NCI-H2081 treated with DMSO at 0.1 percent for 48 hours (cell line): ENCODE measurements around the gene NOP16.
"Not testable (repeated sequence)": the region's sequence is repeated elsewhere in the genome, so short reads cannot be mapped to it uniquely, and the experiment has no call there.

Experiments
- DNase-seq: peaks from one replicate; lab custom pipeline; 2025; lab: John Stamatoyannopoulos, UW

NOP16 gene

DNA sequence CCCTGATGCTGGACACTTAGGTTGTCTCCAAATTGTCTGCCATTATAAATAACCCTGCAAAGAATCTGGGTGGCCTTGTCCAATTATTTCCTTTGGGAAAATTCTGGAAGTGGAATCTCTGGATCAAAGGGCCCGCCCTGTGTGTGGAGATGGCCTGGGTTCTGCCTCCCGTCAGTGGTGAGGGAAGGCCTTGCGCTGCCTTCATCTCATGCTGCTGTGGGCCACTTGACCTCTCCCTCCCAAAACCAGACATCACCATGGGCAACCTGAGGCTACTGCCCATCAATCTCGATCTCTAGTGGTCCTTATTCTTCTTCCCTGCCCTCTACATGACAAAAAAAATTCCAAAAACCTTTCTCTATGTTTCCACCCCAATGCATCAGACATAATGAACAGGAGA lies 21.4 kb upstream of the NOP16 start:
- no peak for DNase-seq

DNA sequence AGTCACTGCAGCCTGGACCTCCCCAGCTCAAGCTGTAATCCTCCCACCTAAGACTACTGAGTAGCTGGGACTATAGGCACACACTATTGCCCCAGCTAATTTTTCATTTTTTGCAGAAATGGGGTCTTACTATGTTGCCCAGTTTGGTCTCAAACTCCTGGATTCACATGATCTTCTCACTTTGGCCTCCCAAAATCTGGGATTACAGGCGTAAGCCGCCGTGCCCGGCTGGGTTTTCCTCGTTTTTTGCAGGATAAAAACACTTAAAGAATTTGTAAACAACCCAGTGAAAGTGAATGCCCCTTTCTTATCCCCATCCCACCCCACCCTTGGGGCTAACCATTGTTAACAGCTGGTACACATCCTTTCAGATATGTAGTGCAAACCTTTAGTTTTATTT lies 20.2 kb upstream of the NOP16 start:
- DNase-seq: no peak

DNA sequence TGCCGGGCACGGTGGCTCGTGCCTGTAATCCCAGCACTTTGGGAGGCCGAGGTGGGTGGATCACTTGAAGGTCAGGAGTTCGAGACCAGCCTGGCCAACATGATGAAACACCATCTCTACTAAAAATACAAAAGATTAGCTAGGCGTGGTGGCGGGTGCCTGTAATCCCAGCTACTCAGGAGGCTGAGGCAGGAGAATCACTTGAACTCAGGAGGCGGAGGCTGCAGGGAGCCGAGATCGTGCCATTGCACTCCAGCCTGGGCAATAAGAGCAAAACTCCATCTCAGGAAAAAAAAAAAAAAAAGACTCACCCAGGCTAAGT lies 19.8 kb upstream of the NOP16 start:
- DNase-seq: not testable (repeated sequence)

DNA sequence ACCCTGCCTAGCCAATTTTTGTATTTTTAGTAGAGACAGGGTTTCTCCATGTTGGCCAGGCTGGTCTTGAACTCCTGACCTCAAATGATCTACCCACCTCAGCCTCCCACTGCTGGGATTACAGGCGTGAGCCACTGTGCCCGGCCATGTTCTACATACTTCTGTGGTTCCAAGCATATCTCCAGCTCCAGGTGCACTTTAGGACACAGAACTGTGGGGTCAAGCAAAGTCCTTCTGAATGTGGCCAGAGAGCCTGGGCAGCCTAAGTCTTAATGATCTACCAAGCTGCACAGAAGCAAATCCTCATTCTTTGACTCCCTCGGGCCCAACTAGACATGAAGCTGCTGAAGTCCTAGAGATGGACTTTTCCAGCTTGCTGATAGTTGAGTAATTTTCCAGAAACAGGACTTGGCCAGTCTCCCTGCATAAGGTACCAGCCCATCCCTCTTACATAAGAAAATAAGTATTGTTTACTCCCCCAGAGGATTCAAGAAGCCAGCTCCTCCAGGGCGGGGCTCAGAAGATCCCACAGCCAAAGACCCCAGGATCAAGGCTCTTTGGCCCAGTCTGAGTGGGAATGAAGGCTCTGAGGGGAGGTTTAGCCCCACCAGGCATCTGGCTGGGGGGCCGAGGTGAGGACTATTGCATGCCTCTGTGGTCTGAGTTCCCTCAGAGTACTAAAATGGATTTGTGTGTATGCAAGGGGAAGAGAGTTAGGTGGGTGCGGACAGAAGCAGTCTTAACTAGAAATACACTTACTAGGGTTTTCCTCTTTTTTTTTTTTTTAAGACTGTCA lies 19.3 kb upstream of the NOP16 start:
- DNase-seq: no peak

DNA sequence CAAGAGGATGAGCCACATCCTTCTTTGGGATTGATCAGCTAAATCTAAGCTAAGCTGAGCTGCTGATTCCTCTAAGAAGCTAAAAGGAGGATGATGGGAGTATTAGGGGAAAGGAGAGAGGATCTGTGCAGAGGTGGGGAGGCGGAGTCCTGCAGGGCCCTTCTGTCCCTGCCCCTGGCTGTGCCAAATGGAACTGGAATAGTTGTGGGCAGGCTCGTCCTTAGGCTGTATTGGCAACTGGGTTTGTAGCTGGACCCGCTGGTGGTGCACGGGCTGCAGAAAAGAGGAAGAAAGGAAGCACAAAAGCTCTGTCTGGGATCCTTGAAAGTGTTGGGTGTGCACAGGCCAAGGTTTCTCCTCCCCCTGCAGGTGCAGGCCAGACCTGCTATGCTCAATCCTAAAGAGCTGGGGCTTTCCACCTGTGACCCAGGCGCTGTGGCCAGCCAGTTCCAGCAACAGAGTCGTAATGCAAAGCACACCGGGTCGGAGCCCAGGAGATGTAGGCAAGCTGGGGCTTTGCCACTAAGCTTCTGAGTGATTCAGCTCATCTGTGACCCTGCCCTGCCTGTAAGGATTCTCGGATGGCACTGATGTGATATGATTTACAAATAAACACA lies 18.1 kb upstream of the NOP16 start:
- no peak for DNase-seq

DNA sequence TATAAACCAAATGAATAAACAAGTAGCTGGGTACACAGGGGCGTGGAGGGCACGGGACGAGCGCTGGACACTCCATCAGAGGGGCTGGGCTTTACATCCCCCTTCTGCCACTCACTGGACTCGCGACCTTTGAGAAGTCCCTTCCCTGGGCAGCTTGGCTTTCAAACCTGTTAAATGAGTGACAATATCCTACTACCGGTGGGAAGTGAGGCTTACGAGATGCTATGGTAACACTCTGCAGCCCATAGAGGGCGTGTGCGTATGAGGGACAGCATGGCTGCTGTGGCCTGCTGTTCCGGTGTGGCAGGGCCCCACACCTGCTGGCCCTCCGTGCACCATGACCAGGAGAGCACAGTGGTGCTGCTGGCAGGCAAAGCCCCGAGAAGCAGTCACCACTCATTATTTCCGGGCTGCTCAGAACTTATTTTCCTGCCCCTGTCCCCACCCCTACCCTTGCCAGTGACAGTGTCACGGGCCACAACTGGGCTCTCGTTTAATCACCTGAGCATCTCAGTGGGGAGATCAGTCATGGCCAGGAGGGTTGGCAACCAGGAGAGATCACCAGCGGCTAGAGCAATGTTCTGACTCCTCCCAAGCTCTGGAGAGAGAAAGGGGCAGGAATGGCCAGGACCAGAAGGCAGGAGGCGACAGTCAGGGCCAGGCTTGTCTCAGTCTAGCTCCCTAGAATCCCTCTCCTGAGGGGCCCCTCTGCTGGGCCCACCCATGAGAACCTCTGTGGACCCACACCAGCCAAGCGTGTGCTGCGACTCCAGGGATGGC lies 17.4 kb upstream of the NOP16 start:
- DNase-seq: no peak

DNA sequence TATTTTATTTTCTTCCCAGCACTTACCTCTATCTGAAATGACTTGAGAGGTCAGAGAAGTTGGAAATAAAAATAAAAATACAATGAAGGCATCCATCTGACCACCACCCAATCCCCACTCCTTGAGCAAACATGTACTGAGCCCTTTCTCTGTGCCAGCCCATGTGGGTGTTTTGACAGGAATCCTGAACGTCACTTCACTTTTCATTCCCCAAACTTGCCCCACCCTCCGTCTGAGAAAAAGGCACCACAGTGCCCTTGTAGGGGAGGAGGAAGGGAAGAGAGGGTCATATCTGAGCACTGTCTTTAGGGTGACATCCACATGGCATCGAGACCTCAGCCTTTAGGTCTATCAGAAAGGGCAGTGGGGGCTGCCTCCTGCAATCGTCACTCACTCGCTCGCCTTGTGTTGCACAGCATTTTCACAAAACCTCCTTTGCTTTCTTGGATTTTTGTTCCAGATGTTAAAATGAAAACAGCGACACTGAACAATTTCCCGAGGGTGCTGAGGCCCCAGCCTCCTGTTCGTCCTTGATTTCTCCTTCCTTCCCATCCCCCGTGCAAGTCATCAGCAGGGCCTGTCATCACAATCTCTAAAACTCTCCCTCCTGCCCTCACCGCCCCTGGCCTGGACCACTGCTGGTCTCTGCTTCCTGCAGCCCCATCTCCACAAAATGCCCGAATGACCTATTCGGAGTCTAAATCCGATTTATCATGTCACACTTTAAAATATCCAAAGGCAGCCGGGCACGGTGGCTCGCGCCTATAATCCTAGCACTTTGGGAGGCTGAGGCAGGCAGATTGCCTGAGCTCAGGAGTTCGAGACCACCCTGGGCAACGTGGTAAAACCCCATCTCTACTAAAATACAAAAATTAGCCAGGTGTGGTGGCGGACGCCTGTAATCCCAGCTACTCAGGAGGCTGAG lies 13.1 kb upstream of the NOP16 start:
- no peak for DNase-seq

DNA sequence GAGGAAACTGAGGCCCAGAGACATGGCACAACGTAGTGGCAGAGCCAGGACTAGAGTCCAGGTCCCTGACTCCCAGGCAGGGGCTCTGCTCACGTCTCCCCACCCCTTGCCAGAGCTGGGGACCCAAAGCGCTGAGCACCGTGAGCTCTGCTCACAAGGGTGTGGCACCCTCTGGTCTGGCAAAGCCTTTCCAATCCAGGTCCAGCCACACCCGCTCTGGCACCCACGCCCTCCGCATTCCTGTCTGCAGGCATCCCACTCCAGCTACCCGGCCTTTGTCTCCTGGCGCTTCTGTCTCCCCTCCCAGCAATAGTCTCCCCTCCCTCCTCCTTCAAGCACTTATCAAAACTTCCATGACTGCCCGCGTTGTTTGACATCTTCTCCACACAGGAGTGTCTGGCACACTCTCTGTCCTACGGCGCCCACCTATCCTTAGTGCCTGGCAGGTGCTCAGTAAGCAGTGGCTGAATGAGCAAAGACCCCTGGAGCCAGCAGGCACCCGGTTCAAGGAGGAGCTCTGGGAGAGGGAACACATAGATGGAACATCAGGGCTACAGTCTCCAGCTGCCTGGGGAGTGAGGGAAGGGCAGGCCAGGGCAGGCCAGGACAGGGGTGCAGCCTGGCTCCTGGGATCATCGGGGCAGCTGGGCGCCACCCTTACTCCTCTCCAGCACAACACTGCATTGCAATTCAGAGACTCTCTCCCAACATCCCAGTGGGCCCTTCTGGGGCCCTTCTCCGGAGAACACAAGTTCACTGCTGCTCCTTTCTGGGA lies 12.2 kb upstream of the NOP16 start:
- no peak for DNase-seq

DNA sequence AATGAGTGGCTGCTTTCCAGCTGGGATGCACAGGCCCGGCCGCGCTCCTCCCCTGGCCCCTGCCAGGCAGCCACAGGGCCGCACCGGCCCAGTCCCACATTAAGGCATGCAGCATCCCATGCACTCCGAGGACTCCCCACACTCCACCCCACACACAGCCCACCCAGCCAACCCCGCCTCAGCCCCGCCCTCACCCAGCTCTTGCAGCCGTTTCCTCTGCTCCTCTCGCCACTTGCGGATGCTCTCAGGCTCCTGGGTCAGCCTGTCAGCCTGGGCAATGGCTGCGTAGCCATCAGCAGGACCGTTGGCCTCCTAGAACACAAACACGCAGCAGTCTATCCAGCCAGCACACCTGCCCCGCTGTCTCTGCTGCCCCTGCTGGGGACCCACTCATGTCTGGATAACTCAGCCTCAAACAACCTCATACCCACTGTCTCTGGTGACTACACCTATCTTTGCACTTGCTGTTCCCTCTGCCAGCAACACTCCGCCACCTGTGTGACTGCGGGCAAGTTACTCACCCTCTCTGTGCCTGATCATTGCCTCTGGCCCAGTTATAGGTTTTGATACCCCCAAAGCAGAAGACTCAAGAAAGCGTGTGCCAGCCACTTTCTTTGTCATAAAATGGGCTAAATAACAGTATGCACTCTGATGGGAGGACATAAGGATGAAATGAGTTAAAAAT lies 9.5 kb upstream of the NOP16 start:
- no peak for DNase-seq

DNA sequence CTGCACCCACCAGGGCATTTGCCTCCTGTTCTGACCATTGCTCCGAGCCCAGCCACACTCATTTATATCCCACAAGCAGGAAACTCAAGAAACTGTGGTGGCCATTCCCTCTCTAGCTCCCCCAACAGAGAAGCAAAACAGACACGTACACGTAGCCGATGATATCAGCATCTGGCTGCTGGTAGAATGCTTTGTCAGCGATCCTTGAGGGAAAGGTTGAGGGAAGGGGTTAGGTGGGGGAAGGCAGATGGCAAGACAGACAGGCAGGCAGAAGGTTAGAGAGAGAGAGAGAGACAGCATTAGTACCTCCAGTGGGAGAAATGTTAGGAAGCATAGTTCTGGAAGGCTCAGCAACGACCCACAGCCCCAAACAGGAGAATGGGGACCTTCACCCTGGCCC lies 7.9 kb upstream of the NOP16 start:
- no peak for DNase-seq

DNA sequence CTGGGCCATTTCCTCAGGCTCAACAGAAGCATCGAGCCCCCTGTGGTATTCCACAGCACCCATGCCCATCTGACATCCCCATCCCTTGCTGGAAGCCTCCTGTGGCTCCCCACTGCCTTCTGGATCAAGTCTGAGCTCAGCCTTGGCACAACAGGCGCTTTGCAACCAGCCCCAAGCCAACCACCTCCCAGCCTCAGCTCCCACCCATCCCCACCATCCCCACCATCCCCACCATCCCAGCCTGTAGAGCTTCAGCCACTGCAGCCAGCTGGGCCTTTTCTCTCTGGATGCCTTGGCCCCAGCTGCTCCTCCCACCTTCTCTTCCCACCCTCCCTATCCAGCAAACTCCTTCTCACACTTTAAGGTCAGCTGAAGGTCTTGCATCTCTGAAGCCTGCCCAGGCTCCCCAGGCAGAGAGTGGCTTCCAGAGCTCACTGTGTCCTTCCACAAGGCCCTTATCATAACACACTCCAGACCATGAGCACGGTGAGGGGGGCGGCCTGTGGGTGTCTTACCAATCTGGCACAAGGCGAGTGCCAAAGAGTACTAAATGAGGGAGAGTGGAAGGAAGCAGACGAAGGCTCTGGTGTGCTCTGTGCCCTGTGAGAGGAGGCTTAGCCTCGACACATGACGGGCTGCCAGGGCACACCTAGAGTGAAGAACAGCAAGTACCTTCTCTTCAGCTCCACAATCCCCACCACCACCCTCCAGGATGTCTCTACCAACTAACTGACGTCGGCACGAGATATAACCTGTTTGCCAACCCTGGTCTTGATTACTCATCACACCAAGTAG lies 6.7 kb upstream of the NOP16 start:
- no peak for DNase-seq

DNA sequence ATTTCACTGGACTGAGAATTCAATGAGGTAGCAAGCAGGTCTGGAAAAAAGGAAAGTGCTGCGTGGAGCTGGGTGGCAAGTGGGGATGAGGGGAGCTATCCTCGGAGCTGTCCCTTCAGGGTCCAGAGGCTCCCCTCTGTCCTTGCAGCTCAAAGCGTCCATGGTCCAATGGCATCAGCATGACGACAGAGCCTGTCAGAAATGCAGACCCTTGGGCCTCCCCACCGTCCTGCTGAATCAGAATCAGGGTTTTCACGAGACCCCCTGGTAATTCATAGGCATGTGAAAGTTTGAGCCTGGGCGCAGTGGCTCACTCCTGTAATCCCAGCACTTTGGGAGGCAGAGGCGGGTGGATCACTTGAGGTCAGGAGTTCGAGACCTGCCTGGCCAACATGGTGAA lies 5.7 kb upstream of the NOP16 start:
- no peak for DNase-seq

DNA sequence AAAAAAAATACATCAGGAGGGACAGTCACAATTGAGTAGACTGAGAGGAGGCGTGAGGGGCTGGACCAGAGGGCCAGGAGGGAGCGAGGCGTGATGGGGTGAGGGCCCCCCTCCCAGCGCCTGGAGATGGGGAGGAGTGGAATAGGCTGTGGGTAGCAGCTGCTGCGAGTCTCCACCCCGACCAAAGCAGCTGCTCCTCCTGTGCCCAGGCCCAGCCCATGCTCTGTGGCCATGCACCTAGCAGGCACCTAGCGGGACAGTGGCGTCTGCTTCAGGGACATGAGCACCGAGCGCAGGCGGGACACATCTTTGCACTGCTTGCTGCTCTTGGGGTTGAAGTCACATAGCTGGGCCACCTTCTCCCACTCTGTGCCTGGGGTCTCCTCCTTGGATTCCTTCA lies 4.1 kb upstream of the NOP16 start:
- no peak for DNase-seq

DNA sequence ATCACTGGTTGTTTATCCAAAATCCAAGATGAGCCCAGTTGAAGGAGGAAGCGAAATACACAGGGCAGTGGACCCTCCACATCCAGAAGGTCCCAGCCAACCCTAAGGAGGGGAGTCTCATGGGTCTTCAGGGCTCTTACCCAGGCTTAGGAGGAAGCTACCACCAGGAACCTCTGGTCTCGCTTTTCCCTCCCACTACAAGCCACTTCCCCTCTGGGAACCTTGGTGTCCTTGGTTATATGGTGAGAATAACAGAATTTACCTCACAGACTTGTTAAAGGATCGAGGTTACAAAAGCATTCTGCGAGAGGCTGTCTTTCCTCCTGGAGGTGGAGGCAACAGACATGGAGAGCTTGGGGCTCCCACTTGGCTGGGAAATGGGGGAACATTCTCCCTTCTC lies 3.6 kb upstream of the NOP16 start:
- DNase-seq: no peak

DNA sequence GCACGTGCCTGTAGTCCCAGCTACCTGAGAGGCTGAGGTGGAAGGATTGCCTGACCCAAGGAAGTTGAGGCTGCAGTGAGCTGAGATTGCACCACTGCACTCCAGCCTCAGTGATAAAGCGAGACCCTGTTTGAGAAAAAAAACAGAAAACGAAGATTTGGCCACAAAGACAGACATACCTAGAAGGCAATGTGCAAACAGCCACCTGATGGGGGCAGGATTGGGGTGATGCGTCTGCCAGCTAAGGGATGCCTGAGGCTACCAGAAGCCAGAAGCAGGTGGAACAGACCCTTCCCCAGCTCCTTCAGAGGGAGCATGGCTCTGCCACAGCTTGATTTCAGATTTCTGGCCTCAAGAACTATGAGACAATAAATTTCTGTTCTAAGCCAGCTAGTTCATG lies 3.1 kb upstream of the NOP16 start:
- no peak for DNase-seq

DNA sequence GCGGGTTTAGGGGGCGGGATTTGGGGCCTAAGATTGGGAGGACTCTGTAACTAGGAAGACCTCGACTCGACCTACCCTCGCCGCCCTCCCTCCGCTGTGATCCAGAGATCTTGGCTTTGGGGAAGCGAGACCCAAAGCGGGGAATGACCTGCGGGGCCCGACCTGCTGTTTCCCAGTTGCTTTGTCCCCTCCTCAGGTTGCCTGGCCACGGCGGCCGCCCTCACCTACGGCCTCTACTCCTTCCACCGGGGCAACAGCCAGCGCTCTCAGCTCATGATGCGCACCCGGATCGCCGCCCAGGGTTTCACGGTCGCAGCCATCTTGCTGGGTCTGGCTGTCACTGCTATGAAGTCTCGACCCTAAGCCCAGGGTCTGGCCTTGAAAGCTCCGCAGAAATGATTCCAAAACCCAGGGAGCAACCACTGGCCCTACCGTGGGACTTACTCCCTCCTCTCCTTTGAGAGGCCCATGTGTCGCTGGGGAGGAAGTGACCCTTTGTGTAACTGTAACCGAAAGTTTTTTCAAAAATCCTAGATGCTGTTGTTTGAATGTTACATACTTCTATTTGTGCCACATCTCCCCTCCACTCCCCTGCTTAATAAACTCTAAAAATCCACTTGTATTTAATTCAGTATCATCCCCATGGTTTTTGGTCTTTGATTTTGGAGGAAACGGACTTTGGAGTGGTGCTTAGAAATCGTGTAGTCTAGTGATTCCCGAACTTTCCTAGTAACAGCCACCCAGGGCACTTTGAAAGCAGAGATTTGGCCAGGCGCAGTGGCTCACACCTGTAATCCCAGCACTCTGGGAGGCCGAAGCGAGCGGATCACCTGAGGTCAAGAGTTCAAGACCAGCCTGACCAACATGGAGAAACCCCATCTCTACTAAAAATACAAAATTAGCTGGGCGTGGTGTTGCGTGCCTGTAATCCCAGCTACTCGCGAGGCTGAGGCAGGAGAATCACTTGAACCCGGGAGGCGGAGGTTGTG lies 1.0 kb upstream of the NOP16 start:
- DNase-seq: no peak

DNA sequence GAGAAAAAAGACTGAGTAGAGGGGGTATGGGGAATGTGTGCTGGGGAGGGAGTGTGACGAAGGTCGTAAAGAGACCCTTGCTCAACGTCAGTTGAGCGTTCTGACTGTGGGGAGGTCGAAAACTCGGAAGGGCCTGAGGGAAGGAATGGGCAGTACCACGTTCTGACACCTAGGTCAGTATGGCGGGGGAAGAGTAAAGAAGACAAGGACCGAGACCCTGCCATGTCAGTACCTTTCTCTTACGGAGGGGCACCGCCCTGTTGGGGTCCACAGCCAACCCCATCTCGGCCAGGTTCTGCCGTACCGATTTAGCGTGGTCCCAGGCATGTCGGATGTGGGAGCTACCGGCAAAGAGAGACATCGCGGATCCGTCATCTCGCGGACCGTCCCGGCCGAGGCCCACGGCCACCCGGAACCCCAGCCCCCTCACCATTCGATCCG lies 375 bp downstream of the NOP16 start:
- no peak for DNase-seq

DNA sequence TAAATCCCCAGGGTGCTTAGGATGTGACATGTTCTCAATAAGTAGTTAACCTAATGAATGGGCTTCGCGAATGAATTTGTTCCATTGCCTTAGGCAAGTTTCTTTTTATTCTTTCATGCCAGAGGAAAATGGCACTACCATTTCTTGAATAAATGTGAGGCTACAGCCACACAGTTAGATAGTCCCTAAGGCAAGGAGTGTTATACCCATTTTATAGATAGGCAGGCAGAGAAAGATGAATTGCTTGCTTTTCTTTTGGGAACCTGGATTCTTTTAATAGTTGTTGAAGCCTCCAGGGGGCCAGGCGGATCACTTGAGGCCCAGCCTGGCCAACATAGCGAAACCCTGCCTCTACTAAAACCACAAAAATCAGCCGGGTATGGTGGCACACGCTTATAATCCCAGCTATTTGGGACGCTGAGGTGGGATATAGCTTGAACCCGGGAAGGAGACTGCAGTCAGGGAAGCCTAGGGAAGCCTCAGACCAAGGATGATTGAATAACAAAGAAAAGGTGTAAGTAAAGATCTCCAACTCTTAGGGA lies 943 bp downstream of the NOP16 start:
- DNase-seq: no peak
